K562 (cell line): ENCODE measurements around the gene DHX29. TPM values are rescaled to one million over a fixed set of nuclear protein-coding genes. Genes with fewer than 3 reads are reported as not detected.

ENCODE experiments used
- ATAC-seq: fragments of 200-7000 bp; cut with Tn5 transposase; 3 replicates; pipeline ENCODE4 v1.9.1; 2020; ENCODE audit warnings: moderate library complexity
- BruUV-seq: library from RNA; stranded (reverse); fragments of 400-500 nt; replicated peaks from 2 replicates; lab custom pipeline; 2021; lab: Mats Ljungman, UMichigan
- CTCF ChIA-PET: fragments of 300-600 bp; formaldehyde crosslinking; extraction: SDS; loops from one replicate; lab custom pipeline; 2021; ENCODE audit warnings: low intra/inter-chr PET ratio; lab: Yijun Ruan, JAX
- POLR2A ChIA-PET: fragments of 300-600, 350-650 bp; sonication (Branson Sonifier 250); formaldehyde crosslinking; extraction: SDS; loops from one replicate; lab custom pipeline; 2021; ENCODE audit warnings: antibody characterized with exemption, inconsistent platforms; lab: Yijun Ruan, JAX
- DNase-seq, 4 experiments: peaks; one replicate each; pipeline versions ENCODE4 v3.0.0 to v3.0.0-alpha.2; 2011 to 2018; ENCODE audit warnings: low spot score in 3 of 4, mixed read lengths in 3 of 4; ENCODE audit errors: extremely low read depth in 1 of 4
- FAIRE-seq: peaks from 2 replicates; lab custom pipeline; 2011; peaks lifted over from hg19 to GRCh38; lab: Jason Lieb, UNC
- H2AFZ ChIP-seq: 2 replicates; pipeline ENCODE4 v1.6.0; 2011; ENCODE audit warnings: low read depth, low read length, control low read depth, inconsistent platforms
- H3K27ac ChIP-seq: fragments of 200-600 bp; 3 replicates; pipeline ENCODE4 v1.8.0; 2011; ENCODE audit warnings: low read depth, mild to moderate bottlenecking, control low read depth, inconsistent platforms, low read length, moderate library complexity, mixed read lengths; ENCODE audit errors: extremely low read depth
- H3K27me3 ChIP-seq, 2 experiments: fragments of 300-600 bp in 1 of 2; 2 replicates in 1 of 2; 3 replicates in 1 of 2; pipeline versions ENCODE4 v1.6.0 to v1.8.0; 2011; ENCODE audit warnings: inconsistent platforms in 2 of 2, low read length in 2 of 2, mild to moderate bottlenecking in 1 of 2, mixed read lengths in 1 of 2, moderate library complexity in 1 of 2; ENCODE audit not compliant: control insufficient read depth in 2 of 2, insufficient read depth in 2 of 2
- H3K36me3 ChIP-seq: fragments of 300-600 bp; 3 replicates; pipeline ENCODE4 v1.8.0; 2011; ENCODE audit warnings: mild to moderate bottlenecking, low read length, inconsistent platforms; ENCODE audit not compliant: control insufficient read depth, insufficient read depth
- H3K4me1 ChIP-seq, 2 experiments: fragments of 200-600 bp in 1 of 2; replicated peaks in 1 of 2; 2 replicates in 1 of 2; 3 replicates in 1 of 2; pipeline versions ENCODE4 v1.5.1 to v1.8.0; 2011; ENCODE audit warnings: inconsistent platforms in 2 of 2, low read length in 2 of 2, mild to moderate bottlenecking in 1 of 2, mixed read lengths in 1 of 2, moderate library complexity in 1 of 2; ENCODE audit not compliant: control insufficient read depth in 2 of 2, insufficient read depth in 2 of 2
- H3K4me2 ChIP-seq: 2 replicates; pipeline ENCODE4 v1.6.1; 2011; ENCODE audit warnings: low read length, control low read depth, inconsistent platforms, mixed read lengths; ENCODE audit not compliant: insufficient read depth
- H3K4me3 ChIP-seq: fragments of 200-600 bp; sonication (generic), shearing (Covaris generic); 2 replicates; pipeline ENCODE4 v1.5.1; 2016; ENCODE audit warnings: control low read depth, inconsistent platforms
- H3K79me2 ChIP-seq: fragments of 200-600 bp; 3 replicates; pipeline ENCODE4 v1.8.0; 2011; ENCODE audit warnings: low read length, inconsistent platforms; ENCODE audit not compliant: control insufficient read depth, insufficient read depth
- H3K9ac ChIP-seq, 2 experiments: 2 replicates each; pipeline versions ENCODE4 v1.6.0 to v1.6.1; 2011; ENCODE audit warnings: low read depth in 2 of 2, low read length in 2 of 2, control low read depth in 1 of 2, inconsistent platforms in 1 of 2, mild to moderate bottlenecking in 1 of 2, mixed read lengths in 1 of 2; ENCODE audit not compliant: insufficient read depth in 1 of 2
- H3K9me1 ChIP-seq: one replicate; pipeline ENCODE4 v1.6.0; 2011; ENCODE audit warnings: inconsistent platforms, mild to moderate bottlenecking, low read length, moderate library complexity; ENCODE audit not compliant: control insufficient read depth, insufficient read depth
- H3K9me3 ChIP-seq: replicated peaks from 2 replicates; pipeline ENCODE4 v1.5.1; 2011; ENCODE audit warnings: low read depth, low read length, inconsistent platforms; ENCODE audit not compliant: control insufficient read depth, insufficient read depth
- H4K20me1 ChIP-seq: replicated peaks from 2 replicates; pipeline ENCODE4 v1.6.1; 2011; ENCODE audit warnings: low read length, inconsistent platforms, mixed read lengths; ENCODE audit not compliant: control insufficient read depth, insufficient read depth
- DPF2 ChIP-seq: fragments of 450-650 bp; IDR thresholded peaks from 2 replicates; pipeline ENCODE4 v1.6.1; 2016
- E2F3 ChIP-seq: fragments of 250-450 bp; sonication (Bioruptor Pico); IDR thresholded peaks from 2 replicates; pipeline ENCODE4 v1.4.0; 2020; ENCODE audit warnings: mild to moderate bottlenecking
- HINFP ChIP-seq: fragments of 450-650 bp; conservative IDR thresholded peaks from 2 replicates; pipeline ENCODE4 v1.6.1; 2016; ENCODE audit warnings: missing genetic modification characterization, low read depth, mild to moderate bottlenecking, control low read depth, missing compliant biosample characterization
- MYC ChIP-seq, 2 experiments: fragments of 250-450 bp in 1 of 2; sonication (Bioruptor Pico) in 1 of 2; IDR thresholded peaks; 2 replicates each; pipeline versions ENCODE4 v1.5.1 to v1.6.1; 2012 to 2021; ENCODE audit warnings: low read depth in 2 of 2, borderline replicate concordance in 1 of 2, improper control_type of control experiment in 1 of 2, low read length in 1 of 2, mild to moderate bottlenecking in 1 of 2, moderate library complexity in 1 of 2
- NFATC3 ChIP-seq: fragments of 450-650 bp; IDR thresholded peaks from 2 replicates; pipeline ENCODE4 v1.6.1; 2017; ENCODE audit warnings: mild to moderate bottlenecking
- NFYB ChIP-seq: IDR thresholded peaks from 2 replicates; pipeline ENCODE4 v1.6.1; 2011; ENCODE audit warnings: mild to moderate bottlenecking, moderate library complexity; ENCODE audit not compliant: insufficient read length; ENCODE audit errors: extremely low read depth
- PYGO2 ChIP-seq: fragments of 450-650 bp; IDR thresholded peaks from 2 replicates; pipeline ENCODE4 v1.6.1; 2016; ENCODE audit warnings: mild to moderate bottlenecking, missing genetic modification characterization, moderate library complexity, missing compliant biosample characterization
- RBM17 ChIP-seq: fragments of 200-400 bp; formaldehyde crosslinking; IDR thresholded peaks from 2 replicates; pipeline ENCODE4 v1.6.1; 2017; ENCODE audit warnings: low read depth, mild to moderate bottlenecking, low read length, borderline replicate concordance
- RFX1 ChIP-seq: fragments of 450-650 bp; IDR thresholded peaks from 2 replicates; pipeline ENCODE4 v1.6.1; 2016; ENCODE audit warnings: mild to moderate bottlenecking, moderate library complexity
- SFPQ ChIP-seq: fragments of 200-400 bp; formaldehyde crosslinking; IDR thresholded peaks from 2 replicates; pipeline ENCODE4 v1.6.1; 2017; ENCODE audit warnings: mild to moderate bottlenecking, low read depth, low read length, moderate library complexity
- SMAD3 ChIP-seq: fragments of 450-650 bp; formaldehyde crosslinking; conservative IDR thresholded peaks from 2 replicates; pipeline ENCODE4 v1.4.0; 2020; ENCODE audit warnings: mild to moderate bottlenecking
- TCF7 ChIP-seq: sonication (generic); IDR thresholded peaks from 2 replicates; pipeline ENCODE4 v1.6.1; 2016; ENCODE audit warnings: antibody characterized with exemption, borderline replicate concordance
- ZMIZ1 ChIP-seq, 2 experiments: fragments of 150-350 bp in 1 of 2; IDR thresholded peaks; 2 replicates each; pipeline ENCODE4 v1.6.1; 2012 to 2016; ENCODE audit warnings: low read depth in 2 of 2, low read length in 2 of 2, mild to moderate bottlenecking in 1 of 2, moderate library complexity in 1 of 2
- ZNF134 ChIP-seq: fragments of 250-450 bp; sonication (Bioruptor Pico); conservative IDR thresholded peaks from 2 replicates; pipeline ENCODE4 v1.4.0; 2020
- ZNF3 ChIP-seq: fragments of 250-450 bp; sonication (Bioruptor Pico); IDR thresholded peaks from 2 replicates; pipeline ENCODE4 v1.5.0; 2021; ENCODE audit warnings: mild to moderate bottlenecking, moderate library complexity
- ZNF431 ChIP-seq: sonication (generic); formaldehyde crosslinking; IDR thresholded peaks from 2 replicates; pipeline ENCODE4 v1.8.0; 2022; ENCODE audit warnings: mild to moderate bottlenecking, missing genetic modification reagents
- WGBS: fragments of 100-300 bp; shearing (Covaris generic); methylation state at CpG from one replicate; pipeline ENCODE4 v1.1.6; 2016; ENCODE audit warnings: low coverage, mixed read lengths; ENCODE audit not compliant: insufficient coverage; ENCODE audit errors: missing lambda C conversion rate; 5-methylcytosine and 5-hydroxymethylcytosine counted together
- in situ Hi-C: fragments of 300-500 bp; cut with MboI; formaldehyde crosslinking; loops from 4 replicates; pipeline ENCODE4 v1.15.0; 2018; ENCODE audit warnings: inconsistent platforms, mixed read lengths
- intact Hi-C: fragments of 100-400 bp; cut with micrococcal nuclease; formaldehyde crosslinking; loops from 2 replicates; pipeline ENCODE4 v1.14.2; 2022
- polyA plus RNA-seq, 8 experiments: library from polyadenylated mRNA; depleted of rRNA in 4 of 8; stranded (reverse) in 5 of 8; unstranded in 3 of 8; fragments of >200 nt; fragmentation: Nextera tagmentation in 2 of 8; fragmentation: Illumina TruSeq in 1 of 8; extraction: Ambion mirVana in 2 of 8; extraction: Trizol in 1 of 8; gene quantifications; 2 replicates each; pipeline versions ENCODE4 v1.2.1 to v1.2.3, GENCODE V29; 2011 to 2014; ENCODE audit warnings: inconsistent platforms in 1 of 8, missing spikeins in 1 of 8
- total RNA-seq, 7 experiments: library from RNA; depleted of rRNA in 6 of 7; stranded (reverse); fragments of >200 nt in 6 of 7; fragmentation: Illumina TruSeq in 2 of 7; extraction: Trizol in 2 of 7; gene quantifications; 2 replicates each; pipeline versions ENCODE4 v1.2.1 to v1.2.3, GENCODE V29; 2011 to 2021; ENCODE audit warnings: low replicate concordance in 1 of 7

Gene DHX29
- total and polyA plus RNA-seq, 9 of the 15 experiments (the other 6 are each of a cell fraction or from before 2014, with no cell fraction given): 7.5 to 42.1 (median 25.0) TPM

- in situ Hi-C loops: no loop called here
- no peak for ATAC-seq
- H3K4me1 ChIP-seq: peaks cover 0 to 13% of the 10 kb centered on the region in 2 experiments; a peak in 2 of 5 replicates
Observed at GRCh38 chr5:55218967-55219366, 88.5 kb downstream of the DHX29 start.

More at GRCh38 chr5:55218967-55219366, 88.5 kb downstream of the DHX29 start:
- Histone ChIP-seq H3K36me3 (no peaks in the 10 kb centered on the region), H3K4me2 (no peak overlapping the region), H3K27ac (no peak overlapping the region), H2AFZ (no peak overlapping the region), H3K9ac (no peak overlapping the region), H3K9me3 (no peaks in the 10 kb centered on the region), H3K79me2 (no peaks in the 10 kb centered on the region), H3K4me3 (no peak overlapping the region), H3K9me1 (no peaks in the 10 kb centered on the region), H3K27me3 (peaks cover 0 to 14% of the 10 kb centered on the region in 2 experiments; a peak in 2 of 5 replicates), H4K20me1 (no peaks in the 10 kb centered on the region)
- WGBS: 10% methylated on average over 4 of the region's 4 CpGs
- no peak for DNase-seq
- TF ChIP-seq RBM17: no peak
- no peak for TF ChIP-seq SMAD3
- no peak for TF ChIP-seq RFX1
- TF ChIP-seq NFYB: no peak
- TF ChIP-seq MYC (IDR thresholded peaks at IDR 0.05; ENCODE audit: low read depth, low read length): no peak
- TF ChIP-seq MYC (CRISPR knock-in tag; IDR thresholded peaks at IDR 0.05; ENCODE audit: borderline replicate concordance, low read depth): no peak
- no peak for TF ChIP-seq HINFP
- no peak for TF ChIP-seq PYGO2 (tag)
- no peak for TF ChIP-seq ZMIZ1 (IDR thresholded peaks at IDR 0.05; ENCODE audit: low read depth in 2 of 2, low read length in 2 of 2)
- TF ChIP-seq NFATC3: no peak
- TF ChIP-seq DPF2: no peak
- no peak for TF ChIP-seq ZNF3 (CRISPR knock-in tag)
- TF ChIP-seq SFPQ: no peak
- no peak for TF ChIP-seq E2F3 (CRISPR knock-in tag)
- no peak for TF ChIP-seq TCF7
- no peak for TF ChIP-seq ZNF431 (CRISPR knock-in tag)
- TF ChIP-seq ZNF134 (CRISPR knock-in tag): no peak
- no TSS peak for BruUV-seq
- ChIA-PET POLR2A (interaction anchor here (0.6 kb wide), 1 partner anchor 33 kb away, joined by 3 read pairs; no protein-coding TSS in a partner anchor), CTCF (no interaction called here)
- intact Hi-C loops: no loop called here
- no peak for FAIRE-seq
